HG03354 (cell line): Measurements from ENCODE around the gene STIL.

Experiments used
- ATAC-seq: cut with Tn5 transposase; IDR thresholded peaks from one replicate; pipeline ENCODE4 v1.9.1; 2021; ENCODE audit warnings: mild to moderate bottlenecking; ENCODE audit not compliant: unreplicated experiment, poor library complexity, severe bottlenecking

The STIL gene

DNA sequence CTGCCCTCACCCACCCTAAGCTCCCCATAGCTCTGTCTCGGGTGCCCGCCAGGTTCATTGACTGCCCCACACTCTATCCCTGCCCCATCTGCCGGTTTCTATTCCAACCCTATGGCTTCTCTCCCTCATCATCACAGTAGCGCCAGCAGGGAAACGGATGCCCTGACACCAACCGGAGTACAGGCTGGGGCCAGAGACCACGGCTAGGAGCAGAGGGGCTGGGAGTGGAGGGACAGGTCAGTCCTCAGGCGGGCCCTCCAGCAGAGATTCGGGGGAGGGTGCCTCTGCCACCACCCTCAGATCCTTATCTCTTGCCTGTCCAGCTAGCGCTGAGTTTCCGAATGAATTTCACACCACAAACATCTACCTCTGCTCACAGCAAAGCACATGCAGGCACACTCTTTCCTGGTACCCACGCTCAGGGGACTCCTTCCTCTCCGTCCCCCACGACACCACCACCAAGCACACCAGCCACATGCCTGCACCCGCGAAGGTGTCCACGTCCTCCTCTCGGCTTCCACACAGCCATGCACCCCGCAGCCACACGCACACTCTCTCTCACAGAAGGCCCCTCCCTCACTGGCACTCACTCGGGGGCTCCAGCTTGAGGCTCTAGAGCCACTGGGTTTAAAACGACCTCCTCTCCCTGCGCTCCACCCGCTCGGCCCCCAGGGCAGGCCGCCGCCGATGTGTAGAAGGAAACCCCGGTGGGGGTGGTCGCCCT lies 89.1 kb downstream of the STIL start:
- no peak for ATAC-seq

DNA sequence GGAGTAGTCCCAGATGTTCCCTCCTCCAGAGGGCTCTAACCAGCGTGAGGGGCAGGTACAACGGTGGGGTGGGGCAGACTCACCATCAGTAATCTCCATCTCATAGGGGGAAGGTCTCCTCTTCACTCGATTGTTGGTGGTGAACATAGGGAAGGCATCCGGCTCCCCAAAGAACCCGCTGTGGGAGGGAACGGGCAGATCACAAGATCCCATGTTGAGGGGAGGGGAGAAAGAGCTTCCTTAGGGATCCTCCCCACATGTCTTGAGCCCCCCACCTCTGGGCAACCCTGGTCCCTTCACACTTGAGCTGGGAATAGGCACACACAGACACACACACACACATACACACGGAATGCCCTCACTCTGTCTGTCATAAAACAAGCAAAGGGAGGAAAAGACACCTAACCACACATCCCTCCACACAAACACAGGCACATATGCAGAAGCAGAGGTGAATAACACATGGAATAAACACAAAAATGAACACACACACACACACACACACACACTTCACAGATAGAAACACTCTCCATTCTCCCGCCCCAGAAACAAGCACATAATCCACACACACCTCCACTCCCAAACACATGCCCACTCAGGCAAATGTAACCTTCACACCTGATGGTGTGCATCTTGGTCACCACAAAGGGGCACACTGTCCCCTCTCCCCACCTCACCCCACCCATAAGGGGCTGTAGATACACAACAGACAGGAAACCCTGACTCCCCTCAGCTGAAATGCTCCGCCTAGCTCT lies 89.8 kb downstream of the STIL start:
- no peak for ATAC-seq

DNA sequence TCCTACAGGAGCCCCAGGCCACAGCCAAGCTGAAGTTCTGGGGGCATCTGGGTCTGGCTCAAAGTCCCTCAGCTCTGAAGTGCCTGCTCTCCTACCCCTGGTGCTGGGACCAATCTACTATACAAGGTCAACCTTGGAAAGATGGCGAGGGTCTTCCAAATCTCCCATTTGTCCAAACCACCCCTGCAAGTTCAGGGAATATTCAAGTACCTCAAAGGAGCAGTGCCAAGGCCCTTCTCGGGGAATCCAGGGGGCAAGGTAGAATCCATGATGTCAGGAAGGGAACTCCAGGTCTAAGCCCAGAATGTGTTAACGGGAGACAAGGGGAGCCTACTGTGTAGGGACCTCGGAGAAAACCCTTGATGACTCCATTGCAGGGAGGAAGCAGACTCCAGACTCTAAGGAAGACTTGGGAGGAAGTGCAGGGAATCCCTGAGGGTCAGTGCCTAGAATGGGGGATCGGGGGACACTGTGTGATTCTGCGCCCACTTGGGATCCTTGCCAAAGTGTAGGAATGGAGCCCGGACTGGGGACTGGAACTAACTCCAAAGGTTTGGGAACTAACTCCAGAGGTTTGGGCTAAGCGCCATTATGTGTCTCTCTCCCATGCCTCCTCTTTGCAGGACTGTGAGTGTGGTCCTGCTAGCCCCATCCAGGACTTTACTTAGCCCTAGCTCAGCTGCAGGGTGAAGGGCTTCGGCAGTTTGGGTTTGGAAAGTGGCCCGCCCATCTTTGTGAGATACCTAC lies 90.6 kb downstream of the STIL start:
- ATAC-seq, result no peak

DNA sequence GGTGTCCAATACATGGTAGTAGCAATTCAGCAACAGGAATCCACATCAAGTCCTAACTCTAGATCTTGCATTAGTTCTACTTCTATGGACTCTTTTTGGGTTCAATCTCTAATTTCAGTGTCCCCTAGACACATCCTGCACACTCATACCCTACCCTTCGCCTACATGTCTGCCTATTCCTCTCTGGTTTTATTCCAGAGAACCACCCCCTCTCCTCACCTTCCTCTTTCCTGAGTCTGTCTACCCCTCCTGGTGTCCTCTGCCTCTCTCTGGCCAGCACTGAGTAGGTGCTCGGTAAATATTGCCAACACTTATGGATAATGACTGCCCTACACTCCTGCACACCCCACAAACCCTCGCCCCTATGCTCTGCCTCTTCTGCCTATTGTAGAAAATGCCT lies 91.5 kb downstream of the STIL start:
- no peak for ATAC-seq

DNA sequence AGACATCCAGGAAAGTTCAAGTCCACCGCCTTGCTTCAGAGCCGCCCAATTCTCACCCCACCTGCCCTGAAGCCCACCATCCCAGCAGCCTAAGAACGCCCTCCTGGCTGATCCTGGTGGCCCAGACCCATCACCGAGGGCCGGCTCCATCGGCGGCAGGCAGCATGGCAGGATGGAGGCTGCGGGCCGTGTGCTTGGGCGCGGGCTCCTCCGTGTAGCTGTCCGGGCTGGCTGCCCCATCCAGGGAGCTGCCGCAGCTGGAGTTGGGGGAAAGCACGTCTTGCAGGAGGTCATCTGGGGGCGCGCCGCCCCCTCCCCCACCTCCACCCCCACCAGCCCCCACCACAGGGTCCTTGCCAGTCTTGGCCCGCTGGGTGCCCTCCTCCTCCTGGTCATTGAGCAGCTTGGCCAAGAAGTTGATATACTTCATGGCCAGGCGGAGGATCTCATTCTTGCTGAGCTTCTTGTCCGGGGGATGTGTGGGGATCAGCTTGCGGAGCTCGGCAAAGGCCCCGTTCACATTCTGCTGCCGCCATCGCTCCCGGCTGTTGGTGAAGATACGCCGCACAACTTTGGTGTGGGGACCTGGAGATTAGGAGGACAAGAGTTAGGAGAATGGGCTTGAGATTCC lies 94.2 kb downstream of the STIL start:
- ATAC-seq, result no peak

DNA sequence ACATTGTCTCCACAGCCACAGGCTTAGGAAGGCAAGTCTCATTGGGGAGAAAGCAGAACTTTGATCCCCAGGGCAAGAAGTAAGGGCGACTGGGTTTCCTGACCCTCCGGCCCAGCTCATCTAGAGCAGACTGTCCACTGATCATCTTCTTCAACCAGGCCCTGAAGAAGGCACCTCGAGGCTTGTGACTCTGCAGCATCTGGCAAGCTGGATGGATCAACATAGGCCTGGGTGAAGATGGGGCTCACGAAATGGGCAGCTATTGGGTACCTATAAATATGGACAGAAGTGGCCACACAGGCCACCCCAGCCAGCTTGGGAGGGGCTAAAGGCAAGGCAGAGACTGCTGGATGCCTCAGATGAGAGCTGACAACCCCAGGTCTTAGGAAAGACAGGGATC lies 94.9 kb downstream of the STIL start:
- no peak for ATAC-seq

DNA sequence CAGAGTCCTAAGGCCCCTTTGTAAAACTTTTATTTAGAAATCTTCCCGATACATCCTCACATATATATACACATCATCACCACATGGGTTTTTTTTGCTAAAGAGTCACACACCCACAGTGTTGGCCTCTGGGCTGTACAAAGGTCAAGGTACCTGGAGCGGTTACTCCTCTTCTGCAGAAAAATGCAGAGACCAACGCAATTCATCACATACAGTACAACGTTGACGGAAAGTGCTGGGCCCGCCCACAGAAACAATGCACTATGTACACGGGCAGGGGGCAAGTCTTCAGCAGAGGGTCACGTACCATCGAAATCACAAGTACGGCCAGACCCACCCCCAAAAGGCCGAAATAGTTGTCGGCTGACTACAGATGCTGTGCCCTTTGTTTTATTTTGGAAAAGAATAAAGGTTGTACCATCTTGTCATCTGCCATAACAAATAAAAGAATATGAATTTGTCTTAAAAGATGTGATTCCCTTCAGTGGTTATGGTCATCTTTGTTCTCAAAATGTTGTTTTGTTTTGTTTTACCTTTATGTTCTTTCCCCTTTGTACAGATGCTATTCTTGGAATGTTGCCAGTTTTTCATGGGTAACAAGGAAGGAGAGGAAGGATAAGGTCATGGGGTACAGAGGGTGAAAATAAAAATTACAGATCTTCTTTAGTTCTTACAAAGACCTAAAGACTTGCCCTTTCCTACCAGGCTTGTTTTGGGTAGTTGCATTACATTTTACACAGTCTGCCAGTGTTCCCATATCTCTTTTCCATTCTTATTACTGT lies 97.5 kb downstream of the STIL start:
- no peak for ATAC-seq

DNA sequence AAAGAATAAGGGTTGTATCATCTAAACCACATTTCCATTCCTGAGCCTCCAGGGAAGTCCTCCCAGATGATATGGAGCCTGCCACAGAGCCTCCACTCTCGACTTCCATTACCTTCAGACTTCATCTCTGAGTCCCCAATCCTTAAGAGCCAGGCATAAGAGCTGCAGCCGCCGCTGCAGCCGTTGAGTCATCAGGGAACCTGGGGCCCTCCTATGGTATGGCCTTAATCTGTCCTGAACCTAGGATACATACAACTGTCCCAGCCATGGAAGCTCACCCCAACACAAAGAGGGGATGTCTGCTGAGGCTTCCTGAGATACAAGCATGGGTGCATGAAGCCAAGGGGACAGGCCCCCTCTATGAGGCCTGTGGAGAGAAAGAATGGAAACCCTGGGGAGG lies 98.2 kb downstream of the STIL start:
- ATAC-seq, result no peak

DNA sequence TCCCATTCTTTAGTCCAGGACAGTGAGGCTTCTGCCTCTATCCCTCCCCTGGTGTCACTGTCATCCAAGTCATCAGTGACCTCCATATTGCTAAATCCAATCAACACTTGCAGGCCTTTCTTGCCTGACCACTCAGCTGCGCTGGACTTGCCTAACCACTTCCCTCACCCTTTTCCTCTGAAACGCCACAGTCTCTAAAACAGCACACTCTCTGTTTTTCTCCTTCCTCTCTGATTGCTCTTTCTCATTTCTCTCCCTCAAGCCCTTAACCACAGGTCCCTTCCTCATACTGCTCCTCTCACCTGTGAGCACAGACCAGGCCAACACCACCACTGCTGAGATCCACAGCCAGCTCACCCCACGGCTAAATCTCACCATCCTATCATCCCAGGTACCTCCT lies 99.4 kb downstream of the STIL start:
- ATAC-seq, result no peak

DNA sequence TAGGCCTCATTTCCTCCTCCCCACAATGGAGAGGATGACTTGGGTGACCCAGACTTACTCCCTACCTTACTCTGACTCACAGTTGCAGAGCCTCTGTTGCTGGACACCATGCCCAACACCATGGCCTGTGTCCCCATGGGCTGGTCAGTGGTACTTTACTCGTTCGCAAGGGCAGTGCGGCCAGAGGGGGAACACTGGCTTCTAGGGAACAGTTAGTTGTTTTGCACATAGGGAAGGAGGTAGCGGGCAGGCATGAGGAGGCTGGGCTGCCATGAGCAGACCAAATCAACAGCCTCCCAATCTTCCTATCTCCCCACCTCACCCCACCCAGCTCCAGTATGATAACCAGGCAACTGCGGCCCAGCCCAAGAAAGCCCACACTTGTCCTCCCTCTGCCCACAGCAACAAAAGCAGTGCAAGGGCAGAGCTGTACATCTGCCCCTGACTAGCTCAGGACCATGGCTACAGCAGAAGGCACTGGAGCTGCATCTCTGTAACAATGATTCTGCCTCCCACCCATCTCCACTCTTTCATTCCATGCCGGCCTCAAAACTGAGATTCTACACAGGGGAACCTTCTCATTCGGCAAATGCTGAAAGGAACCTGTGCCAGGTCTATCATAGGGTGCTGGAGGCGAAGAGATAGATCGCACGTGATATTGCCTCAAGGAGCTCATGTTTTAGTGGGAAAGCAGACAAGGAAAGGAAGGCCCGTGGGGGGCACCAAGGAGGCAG lies 100.5 kb downstream of the STIL start:
- ATAC-seq, result no peak

DNA sequence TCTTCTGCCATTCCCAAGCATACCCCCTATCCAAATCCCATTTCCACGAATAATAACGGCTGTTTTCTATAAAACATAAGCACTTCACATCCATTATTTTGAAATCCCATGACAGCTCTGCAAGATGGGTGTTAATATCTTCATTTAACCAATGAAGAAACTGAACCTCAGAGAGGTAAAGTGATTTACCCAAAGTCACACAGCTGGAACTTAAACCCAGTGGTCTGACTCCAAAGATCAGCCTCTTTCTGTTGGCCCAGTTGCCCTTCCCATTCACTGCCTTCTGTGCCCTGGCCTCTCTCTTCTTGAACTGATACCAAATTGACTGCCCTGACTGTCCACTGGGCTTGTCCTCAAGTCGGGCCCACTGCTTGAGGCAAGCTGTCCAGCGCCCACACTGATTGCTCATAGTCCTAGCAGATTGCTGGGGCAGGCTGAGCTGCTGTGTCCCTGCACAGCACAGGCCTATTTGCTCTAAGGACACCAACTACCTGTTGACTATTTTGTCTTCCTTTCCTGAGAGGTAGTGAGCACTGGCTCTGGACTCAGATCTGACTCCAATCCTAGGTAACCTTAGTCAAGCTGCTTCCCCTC lies 101.2 kb downstream of the STIL start:
- no peak for ATAC-seq

DNA sequence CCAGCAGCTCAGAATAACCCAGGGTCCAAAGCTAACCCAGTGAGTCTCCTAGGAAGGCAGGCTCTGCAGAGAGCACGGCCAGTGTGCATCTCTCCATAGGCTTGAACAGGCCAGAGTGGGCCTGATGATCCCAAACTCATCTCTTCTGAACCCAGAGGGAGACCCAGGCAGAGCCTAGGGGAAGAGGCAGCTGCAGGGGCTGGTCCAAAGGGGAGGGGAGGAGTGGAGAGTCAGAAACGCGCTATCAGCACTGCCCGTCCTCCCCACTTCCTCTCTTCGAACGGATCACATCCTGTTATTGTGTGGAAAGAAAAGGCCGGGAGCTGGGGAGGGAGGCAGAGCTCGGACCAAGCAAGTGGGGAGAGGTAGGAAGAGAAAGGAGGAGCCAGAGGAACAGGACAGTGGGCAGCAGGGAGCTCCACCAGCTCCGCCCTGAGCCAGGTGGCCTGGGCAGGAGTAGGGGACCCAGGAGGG lies 102.1 kb downstream of the STIL start:
- no peak for ATAC-seq

DNA sequence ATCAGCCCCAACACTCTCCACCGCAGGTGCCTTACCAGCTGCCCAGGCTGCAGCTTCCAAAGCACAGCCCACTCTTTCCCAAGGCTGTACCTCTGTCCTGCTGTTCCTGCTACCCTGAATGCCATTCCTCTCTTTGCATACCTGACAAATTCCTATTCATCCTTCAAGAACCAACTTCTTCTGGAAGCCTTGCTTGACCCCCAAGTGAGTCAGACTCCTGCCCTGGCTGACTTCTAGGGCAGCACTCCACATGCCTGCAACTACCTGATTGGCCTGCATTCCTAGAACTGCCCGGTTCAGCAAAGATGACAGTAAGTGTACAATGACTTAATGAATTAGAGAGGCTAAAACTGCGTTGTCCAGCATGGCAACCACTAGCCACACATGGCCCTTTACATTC lies 103.3 kb downstream of the STIL start:
- no peak for ATAC-seq

DNA sequence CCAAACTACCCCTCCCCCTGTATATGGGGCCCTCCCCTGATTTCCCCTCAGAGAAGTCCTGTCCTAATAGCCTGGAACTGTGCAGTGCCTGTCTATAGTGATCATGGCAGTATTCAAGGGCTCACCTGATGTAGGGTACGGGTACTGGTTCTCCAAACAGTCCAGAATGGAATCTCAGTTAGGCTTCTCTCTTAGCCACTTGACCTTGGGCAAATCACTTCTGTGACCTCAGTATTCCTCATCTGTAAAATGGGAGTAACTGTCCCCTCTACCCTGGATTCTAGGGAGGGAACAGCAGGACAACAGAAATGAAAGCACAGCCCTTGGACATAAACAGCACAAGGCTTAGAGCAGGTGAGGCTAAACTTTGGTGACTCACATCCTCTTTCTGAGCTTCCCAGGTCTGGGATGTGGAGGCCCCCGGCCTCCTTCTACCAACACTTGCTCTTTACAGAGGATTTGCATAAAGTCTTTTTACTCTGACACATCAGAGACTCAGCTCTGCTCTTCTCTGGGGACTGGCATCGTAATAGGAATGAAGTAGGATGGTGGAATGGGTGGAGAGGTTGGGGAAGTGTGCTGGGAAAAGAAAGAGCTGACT lies 104.1 kb downstream of the STIL start:
- no peak for ATAC-seq

DNA sequence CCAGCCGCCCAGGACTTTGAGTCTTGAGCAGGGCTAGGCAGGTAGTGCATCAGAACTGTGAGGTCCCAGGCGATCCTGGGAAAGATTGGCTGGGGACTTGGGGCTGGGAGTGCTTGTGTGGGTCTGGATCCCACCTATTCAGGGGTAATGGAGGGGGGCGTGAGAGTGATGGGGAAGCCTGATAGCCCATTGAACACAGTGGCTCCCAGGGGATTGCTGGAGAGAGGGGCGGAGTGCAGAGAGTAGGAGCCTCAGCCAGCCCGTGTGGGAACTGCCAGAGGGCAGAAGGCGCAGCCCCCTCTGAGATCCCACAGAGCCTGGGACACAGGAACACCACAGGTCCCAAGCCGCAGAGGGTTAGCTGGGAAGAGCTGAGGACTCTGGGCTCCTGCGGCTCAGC lies 104.9 kb downstream of the STIL start:
- ATAC-seq, result no peak

DNA sequence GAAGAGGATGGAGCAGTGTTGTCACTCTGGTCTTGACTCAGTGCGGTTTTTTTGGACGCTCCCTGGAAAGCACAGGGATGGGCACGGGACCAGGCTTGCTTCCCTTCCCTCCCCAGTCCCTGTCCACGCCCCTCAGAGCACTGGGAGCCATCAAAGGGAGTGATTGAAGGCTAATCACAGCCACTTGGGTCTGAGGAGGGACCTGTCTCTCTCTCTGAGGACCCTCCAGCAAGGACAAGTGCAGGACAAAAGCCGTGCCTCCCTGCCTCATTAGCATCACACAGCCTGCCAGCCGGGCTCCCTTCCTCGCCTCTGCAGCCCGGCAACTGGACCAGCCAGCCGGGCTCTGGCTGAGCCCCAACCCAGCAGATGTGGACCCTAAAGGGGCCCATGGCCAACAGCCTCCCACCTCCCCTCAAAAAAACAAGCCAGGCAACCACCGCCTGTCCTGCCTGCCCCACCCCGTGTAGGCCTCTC lies 105.5 kb downstream of the STIL start:
- no peak for ATAC-seq

DNA sequence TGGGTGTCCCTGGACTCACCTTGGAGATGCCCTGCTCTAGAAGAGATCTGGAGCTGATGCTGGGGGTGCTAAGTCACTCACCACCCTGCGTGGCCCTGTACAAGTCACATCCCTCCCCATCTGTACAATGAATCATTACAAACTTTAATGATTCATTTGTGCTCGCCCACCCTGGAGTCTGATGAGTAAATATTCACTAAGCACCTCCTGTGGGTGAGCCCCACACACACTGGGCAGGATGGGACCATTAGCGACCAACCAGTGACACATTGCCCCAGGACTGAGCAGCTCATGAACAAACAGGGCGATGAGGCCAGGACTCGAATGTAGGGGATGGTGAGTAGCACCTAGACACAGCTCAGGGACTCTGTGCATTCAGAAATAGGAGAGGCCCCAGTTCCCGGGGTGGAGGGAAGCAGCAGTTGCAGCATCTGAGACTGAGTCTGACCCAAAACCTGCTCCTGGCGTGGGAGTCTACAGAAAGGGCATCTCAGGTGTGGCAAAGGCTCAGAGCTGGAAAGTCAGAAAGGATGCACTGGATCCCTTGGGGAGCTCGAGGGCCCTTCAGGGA lies 106.1 kb downstream of the STIL start:
- ATAC-seq, result no peak

DNA sequence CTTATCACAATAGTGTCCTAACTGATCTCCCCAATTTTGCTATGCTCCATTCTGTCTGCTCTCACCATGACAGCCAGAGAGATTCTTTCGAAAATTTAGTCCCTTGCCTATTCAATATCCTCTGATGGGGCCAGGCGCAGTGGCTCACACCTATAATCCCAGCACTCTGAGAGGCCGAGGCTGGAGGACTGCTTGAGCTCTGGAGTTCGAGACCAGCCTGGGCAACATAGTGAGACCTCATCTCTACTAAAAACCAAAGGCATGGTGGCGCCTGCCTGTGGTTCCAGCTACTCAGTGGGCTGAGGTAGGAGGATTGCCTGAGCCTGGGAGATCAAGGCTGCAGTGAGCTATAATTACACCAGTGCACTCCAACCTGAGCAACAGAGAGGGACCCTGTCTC lies 108.0 kb downstream of the STIL start:
- ATAC-seq, result no peak
